ENCODE results near the gene MOB3C.

Gene MOB3C

DNA sequence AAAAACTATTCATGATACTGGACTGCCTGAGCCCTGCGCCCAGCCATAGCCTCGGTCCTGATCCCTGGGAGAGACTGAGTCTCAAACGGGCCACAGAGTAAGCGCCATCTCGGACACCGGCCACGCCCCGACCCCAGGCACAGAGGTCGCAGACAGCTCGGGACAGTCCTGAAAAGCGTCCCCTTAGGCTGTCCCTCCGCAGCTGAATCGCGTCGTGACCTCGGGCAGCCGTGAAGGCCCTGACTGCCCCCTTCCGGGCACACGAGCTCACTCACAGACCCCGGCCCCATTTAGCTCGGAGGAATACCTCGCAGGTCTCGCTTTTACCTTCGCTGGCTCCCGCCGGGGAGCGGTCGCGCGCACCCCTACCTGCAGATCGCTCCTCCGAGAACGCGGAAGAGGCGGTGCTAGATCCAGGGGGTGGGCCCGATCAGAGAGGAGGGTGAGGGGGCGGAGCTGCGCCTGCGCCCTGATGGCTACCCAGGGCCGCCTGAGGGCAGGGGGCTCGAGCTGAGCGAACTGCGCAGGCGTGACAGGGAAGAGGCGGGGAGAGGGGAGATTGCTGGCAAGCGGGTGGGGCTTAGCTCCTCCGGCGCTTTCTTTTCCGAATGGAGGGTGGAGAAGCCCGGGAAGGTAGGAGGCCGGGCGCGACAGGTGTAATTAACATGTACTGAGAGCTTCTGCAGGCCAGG lies 12.6 kb downstream of the MOB3C start, which contains the start of gene MKNK1:
MKNK1 (minus strand) TSS at position 411 of the 692 bp plus-strand sequence. CDS start 20,941 bp downstream, outside the sequence.
- DNase-seq, result peak; percentile 90 to 91

- no peak for DNase-seq
Observed at GRCh38 chr1:46603481-46603857, 13.1 kb downstream of the MOB3C start.

DNA sequence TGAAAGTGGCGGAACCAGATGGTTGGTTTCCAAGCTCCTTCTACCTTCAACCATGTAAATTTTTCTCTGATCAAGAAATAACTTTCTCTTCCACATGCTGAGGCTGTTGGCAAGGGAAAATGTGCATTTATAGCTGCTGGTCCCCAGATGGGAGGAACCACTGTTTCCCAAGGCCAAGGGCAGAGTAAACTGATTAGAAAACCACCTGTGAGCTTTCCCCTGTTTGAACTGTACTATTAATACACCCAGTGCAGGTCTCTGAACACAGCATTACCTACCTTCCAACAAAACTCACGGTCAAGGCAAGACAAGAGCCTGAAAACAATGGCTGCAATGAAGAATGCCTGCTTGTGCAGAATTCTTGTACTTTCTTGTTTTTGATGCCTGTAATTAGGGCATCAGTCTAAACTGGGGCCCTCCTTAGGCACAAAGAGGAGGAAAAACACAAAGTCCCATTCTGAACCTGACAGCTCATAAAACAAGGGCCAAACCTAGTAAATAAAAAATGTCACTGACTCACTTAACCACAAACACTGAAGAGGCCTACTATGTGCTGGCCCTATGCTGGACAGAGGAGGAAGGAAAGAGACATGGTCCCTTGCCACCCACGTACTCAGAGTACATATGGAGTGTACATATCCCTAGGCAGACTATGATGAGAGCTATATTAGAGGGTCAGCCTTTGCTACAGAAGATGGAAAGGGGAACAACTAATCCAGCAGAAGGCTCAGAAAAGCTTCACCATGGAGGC lies 15.2 kb downstream of the MOB3C start:
- no peak for DNase-seq

DNA sequence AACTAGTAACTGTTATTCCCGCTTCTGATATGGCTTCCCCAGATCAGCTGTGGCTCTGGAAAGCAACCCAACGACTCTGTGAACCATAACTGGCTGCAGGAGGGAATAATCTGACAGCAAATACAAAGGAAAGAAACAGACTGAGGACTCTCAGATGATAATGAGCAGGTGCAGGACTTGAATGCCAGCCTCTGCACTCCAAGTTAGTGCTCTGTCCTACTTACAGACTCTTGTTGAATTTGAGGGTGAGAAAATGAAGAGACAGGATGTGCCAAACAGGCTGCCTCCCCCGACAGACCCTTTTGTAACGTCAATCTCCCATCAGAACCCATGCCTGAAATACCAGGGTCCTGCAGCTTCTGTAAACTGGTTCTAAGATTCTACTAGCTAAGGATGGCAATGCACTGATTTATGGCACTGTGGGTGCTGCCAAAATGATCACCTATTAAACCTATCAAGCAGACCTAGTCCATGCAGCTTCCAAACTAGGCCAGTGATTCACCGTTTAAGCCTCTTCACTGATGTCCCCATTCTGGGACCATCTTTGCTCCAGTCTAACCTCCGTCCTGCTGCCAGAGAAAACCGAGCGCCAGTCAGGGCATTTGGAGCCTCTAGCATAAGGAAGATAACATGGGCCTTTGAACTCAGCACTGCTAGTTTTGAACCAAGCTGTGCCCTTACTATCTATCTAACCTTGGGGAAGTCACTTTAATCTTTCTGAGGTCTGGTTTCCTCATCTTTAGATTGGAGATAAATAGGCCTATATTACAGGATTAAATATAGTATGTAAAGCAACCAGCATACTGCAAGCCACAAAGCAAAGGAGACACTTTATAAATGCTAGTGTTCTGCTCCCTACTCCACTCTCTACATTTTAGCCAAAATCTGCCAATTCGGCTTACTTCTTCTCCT lies 17.3 kb downstream of the MOB3C start:
- no peak for DNase-seq

DNA sequence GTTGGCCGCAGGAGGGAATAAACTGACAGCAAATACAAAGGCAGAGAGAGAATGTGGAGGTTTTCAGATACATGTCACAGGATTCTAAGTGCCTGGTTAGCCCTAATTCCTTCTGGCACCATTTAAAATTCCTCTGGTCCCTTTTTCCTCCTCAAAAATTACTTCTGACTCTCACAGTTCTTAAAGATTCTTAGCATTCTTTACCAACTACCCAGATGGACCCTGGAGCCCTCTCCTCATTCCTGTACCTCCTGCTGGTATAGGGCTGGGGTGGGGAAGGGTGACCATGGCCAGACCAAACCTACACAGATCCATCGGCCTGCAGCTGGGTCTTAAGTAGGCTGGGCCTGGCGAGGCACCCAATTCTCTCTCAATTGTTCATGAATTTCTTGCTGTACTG lies 19.8 kb downstream of the MOB3C start:
- DNase-seq, result no peak

DNA sequence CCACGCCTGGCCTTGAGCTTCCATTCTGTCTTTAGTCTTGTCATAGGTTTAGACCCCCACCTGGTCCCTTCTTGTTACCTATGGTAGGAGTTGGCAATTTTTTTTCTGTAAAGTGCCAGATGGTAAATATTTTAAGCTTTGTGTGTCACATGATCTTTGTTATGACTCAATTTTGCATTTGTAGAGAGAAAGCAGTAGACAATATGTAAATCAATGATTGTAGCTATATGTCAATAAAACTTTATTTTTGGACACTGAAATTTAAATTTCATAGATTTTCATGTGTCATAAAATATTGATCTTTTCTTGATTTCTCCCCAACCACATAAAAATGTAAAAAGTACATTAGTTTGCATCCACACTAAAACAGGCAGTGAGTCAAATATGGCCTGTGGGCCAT lies 20.6 kb downstream of the MOB3C start:
- no peak for DNase-seq

DNA sequence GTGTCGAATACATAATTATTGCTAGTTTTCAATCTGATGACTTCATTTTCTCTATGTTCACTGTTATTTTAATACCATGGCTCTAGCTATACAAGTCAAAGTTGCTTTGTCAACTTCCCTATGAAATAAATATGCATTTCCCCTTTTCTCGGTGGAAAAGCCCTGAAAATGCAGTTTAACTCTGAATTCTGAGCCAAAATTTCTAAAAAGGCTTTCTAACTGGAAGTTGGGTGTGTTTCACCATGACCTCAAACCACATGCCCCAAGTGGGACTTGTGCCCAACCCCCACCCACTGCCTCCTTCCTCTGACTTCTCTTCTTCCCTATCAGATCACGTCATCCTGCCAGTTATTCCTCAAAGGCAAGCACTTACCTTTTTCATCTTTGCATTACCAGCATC lies 21.5 kb downstream of the MOB3C start:
- no peak for DNase-seq

DNA sequence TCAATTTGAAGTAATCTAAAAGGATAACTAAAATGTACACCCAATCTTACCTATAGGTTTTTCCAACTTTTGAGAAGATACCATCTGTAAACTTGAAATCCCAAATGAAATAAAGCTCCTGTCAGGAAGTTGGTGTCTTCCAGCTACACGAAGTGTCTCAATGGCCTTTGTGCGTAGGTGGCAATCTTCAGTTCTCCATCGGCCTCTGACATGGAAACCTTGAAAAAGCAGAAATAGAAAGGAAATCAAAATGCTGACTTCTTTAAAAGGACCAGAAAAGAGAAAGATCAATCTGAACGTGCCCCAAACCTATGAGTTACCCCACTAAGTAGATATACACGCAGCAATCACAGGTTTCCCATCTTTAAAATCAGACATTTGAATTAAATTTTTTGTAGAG lies 22.5 kb downstream of the MOB3C start:
- DNase-seq, result no peak

- DNase-seq, result no peak
Observed at GRCh38 chr1:46592823-46593222, 23.8 kb downstream of the MOB3C start.

- DNase-seq, result no peak
Observed at GRCh38 chr1:46589529-46589928, 27.1 kb downstream of the MOB3C start.

GRCh38 chr1:46587069-46587468 lies 29.5 kb downstream of the MOB3C start:
- DNase-seq, result no peak

DNA sequence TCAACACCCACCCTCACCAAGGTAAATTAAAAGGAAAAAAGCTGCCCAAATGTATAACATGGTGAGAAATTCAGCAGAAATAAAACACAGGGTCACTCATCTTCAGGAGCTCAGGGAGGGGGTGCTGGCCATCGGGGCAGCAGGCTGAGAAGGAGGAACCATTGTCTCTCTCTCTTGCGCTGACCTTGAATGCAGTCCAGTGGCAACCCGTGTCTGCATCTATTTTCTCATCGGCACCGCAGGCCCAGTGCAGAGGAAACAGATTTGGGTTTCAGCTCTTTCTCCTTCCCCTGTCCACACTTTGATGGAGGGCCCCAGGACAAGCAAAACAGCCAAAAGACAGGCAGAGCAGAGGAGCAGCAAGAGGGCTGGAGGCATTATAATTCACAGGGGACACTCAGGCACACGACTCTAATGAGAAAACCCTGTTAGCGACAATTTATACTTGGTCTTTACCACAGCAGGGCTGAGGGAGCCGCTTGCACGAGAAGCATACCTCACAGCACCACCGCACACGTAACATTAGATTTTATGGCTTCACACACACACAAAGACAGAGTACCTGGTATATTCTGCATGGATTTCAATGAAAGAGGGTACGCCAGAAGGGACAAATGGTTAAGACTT lies 31.2 kb downstream of the MOB3C start:
- DNase-seq, result no peak

GRCh38 chr1:46583494-46583893 lies 33.1 kb downstream of the MOB3C start:
- no peak for DNase-seq

DNA sequence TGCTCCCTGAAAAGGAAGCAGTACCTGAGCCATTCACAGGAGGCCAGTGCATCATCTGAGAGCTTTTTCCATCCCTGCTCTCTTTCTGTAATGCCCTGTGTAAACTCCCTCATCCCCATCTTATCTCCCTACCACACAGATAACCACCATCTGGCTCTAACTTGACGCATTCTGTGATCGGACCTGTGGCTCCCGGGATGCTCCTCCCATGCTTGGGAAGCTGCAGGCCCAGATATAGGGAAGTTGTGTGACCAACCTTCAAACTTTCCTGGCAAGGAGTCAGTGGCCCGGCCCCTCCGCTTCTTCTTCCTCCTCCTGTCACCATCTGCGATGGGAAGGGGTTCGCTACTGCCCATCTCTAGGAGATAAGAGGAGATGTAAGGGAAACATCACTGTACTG lies 33.6 kb downstream of the MOB3C start:
- no peak for DNase-seq

- DNase-seq, result no peak
Observed at GRCh38 chr1:46581681-46582455, 34.7 kb downstream of the MOB3C start.

GRCh38 chr1:46580140-46580903 lies 36.3 kb downstream of the MOB3C start:
- DNase-seq, result no peak

GRCh38 chr1:46577671-46578070 lies 38.9 kb downstream of the MOB3C start:
- no peak for DNase-seq

DNA sequence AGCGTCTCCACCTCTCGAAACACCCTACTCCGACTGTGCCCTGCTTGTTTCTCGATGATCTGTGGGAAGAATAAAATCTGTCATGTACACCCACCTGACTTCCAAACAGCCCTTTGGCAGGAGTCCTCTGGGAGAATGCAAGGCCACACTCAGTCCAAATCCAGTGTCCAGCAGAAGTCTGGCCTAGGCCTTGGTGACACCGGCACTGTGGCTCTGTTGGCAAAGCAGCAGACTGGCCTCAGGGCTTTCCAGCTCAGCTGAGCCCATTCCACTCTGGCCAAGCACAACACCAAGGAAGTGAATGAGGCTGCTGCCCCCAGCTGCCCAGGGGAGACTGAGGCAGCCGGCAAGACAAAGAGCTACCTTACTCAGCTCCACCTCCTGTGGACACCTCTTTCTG lies 40.0 kb downstream of the MOB3C start:
- no peak for DNase-seq

- no peak for DNase-seq
Observed at GRCh38 chr1:46575778-46576177, 40.8 kb downstream of the MOB3C start.

- DNase-seq, result peak in 1 of 2 experiments; percentile 2
Observed at GRCh38 chr1:46575300-46575699, 41.3 kb downstream of the MOB3C start.

DNA sequence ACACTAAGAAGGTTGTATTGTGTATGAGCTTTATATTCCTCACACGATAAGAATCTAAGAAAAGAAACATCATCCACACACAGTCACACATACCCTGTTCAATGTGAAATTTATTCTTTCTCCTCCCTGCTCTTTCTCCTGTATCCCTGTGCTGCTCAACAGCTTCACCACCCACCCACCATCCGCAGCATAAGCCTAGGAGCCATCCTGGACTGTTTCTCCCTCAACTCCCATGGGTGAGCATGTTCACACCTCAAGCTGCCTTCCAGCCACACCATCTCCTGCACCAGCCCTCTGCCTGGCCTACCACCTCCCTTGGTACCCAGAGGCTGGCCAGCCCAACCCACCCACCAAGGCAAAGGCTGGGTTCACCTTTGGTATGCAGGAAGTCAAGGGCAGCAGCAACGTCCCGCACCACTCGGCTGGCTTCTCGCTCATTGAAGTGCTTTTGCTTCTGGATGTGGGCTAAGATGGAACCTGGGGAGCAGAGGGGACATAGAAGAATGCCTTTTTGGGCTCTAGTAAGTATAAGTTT lies 44.9 kb downstream of the MOB3C start:
- no peak for DNase-seq

Data from SHP77 (cell line).